MM.1S (cell line): Measurements from ENCODE around the gene CNGB1.

ENCODE experiments used
- DNase-seq: peaks from one replicate; pipeline ENCODE4 v3.0.0-alpha.2; 2015
- H2AFZ ChIP-seq: fragments of 300-600 bp; sonication (generic); 2 replicates; pipeline ENCODE4 v1.6.0; 2016; ENCODE audit warnings: antibody characterized with exemption, low read length
- H3F3A ChIP-seq: fragments of 300-600 bp; sonication (generic); 2 replicates; pipeline ENCODE4 v1.6.1; 2016; ENCODE audit warnings: mild to moderate bottlenecking, antibody characterized with exemption, low read length, moderate library complexity, mixed read lengths; ENCODE audit not compliant: insufficient read depth
- H3K27ac ChIP-seq: fragments of 300-600 bp; sonication (generic); 2 replicates; pipeline ENCODE4 v1.5.1; 2016; ENCODE audit warnings: mild to moderate bottlenecking, low read length
- H3K27me3 ChIP-seq: fragments of 300-600 bp; sonication (generic); replicated peaks from 2 replicates; pipeline ENCODE4 v1.6.0; 2016; ENCODE audit warnings: low read length; ENCODE audit not compliant: insufficient read depth
- H3K36me3 ChIP-seq: fragments of 300-600 bp; sonication (generic); replicated peaks from 2 replicates; pipeline ENCODE4 v1.6.1; 2016; ENCODE audit warnings: mild to moderate bottlenecking, low read length, mixed read lengths; ENCODE audit not compliant: insufficient read depth
- H3K4me1 ChIP-seq: fragments of 300-600 bp; sonication (generic); 2 replicates; pipeline ENCODE4 v1.6.1; 2016; ENCODE audit warnings: low read length, mixed read lengths
- H3K4me2 ChIP-seq: fragments of 300-600 bp; sonication (generic); 2 replicates; pipeline ENCODE4 v1.6.0; 2016; ENCODE audit warnings: low read depth, low read length
- H3K4me3 ChIP-seq: fragments of 300-600 bp; sonication (generic); 2 replicates; pipeline ENCODE4 v1.5.1; 2016; ENCODE audit warnings: low read length, mixed read lengths
- H3K79me2 ChIP-seq: fragments of 300-600 bp; sonication (generic); 2 replicates; pipeline ENCODE4 v1.6.1; 2016; ENCODE audit warnings: mixed run types, low read length, mixed read lengths
- H3K9ac ChIP-seq: fragments of 300-600 bp; sonication (generic); 2 replicates; pipeline ENCODE4 v1.6.1; 2016; ENCODE audit warnings: low read length, mixed read lengths
- H3K9me2 ChIP-seq: fragments of 300-600 bp; sonication (generic); replicated peaks from 2 replicates; pipeline ENCODE4 v1.6.1; 2016; ENCODE audit warnings: mild to moderate bottlenecking, low read length, mixed read lengths; ENCODE audit not compliant: insufficient read depth
- H3K9me3 ChIP-seq: fragments of 300-600 bp; sonication (generic); replicated peaks from 2 replicates; pipeline ENCODE4 v1.6.1; 2016; ENCODE audit warnings: mild to moderate bottlenecking, low read length, mixed read lengths; ENCODE audit not compliant: insufficient read depth
- H4K20me1 ChIP-seq: fragments of 300-600 bp; sonication (generic); 2 replicates; pipeline ENCODE4 v1.6.1; 2016; ENCODE audit warnings: mild to moderate bottlenecking, low read length, moderate library complexity, mixed read lengths; ENCODE audit not compliant: insufficient read depth
- EZH2 ChIP-seq: fragments of 300-600 bp; sonication (generic); optimal IDR thresholded peaks from 2 replicates; pipeline ENCODE3; 2017; ENCODE audit warnings: low read depth, mild to moderate bottlenecking, antibody characterized with exemption, low read length, mixed read lengths
- EZH2phosphoT487 ChIP-seq: fragments of 300-600 bp; sonication (generic); IDR thresholded peaks from 2 replicates; pipeline ENCODE4 v1.6.1; 2018; ENCODE audit warnings: antibody characterized with exemption, low read length
- TF ChIP-seq, protein P1 (sequence below): fragments of 300-600 bp; sonication (generic); IDR thresholded peaks from 2 replicates; pipeline ENCODE4 v1.5.1; 2016; ENCODE audit warnings: antibody characterized with exemption, low read length, mixed read lengths

CNGB1 gene

DNA sequence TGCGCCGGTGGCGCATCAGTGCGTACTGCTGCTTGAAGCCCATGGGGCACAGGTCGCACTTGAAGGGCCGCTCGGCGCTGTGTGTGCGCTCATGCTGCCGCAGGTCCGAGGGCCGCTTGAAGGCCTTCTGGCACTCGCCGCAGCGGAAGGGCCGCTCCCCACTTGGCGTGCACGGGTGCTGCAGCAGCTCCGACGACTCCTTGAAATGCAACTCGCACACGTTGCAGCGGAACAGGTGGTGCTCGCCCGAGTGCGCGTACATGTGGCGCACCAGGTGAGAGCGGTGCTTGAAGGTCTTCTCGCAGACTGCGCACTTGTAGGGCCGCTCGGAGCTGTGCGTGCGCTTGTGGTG lies 26.2 kb upstream of the CNGB1 start:
- Histone ChIP-seq H4K20me1 (no peaks in the 10 kb centered on the region; the same call in 1 of the 2 replicates), H3K79me2 (peaks cover 15% of the 10 kb centered on the region)
- TF ChIP-seq EZH2phosphoT487 (no peak), EZH2 (no peak)
- TF ChIP-seq, protein P1, sequence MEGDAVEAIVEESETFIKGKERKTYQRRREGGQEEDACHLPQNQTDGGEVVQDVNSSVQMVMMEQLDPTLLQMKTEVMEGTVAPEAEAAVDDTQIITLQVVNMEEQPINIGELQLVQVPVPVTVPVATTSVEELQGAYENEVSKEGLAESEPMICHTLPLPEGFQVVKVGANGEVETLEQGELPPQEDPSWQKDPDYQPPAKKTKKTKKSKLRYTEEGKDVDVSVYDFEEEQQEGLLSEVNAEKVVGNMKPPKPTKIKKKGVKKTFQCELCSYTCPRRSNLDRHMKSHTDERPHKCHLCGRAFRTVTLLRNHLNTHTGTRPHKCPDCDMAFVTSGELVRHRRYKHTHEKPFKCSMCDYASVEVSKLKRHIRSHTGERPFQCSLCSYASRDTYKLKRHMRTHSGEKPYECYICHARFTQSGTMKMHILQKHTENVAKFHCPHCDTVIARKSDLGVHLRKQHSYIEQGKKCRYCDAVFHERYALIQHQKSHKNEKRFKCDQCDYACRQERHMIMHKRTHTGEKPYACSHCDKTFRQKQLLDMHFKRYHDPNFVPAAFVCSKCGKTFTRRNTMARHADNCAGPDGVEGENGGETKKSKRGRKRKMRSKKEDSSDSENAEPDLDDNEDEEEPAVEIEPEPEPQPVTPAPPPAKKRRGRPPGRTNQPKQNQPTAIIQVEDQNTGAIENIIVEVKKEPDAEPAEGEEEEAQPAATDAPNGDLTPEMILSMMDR: no peak

DNA sequence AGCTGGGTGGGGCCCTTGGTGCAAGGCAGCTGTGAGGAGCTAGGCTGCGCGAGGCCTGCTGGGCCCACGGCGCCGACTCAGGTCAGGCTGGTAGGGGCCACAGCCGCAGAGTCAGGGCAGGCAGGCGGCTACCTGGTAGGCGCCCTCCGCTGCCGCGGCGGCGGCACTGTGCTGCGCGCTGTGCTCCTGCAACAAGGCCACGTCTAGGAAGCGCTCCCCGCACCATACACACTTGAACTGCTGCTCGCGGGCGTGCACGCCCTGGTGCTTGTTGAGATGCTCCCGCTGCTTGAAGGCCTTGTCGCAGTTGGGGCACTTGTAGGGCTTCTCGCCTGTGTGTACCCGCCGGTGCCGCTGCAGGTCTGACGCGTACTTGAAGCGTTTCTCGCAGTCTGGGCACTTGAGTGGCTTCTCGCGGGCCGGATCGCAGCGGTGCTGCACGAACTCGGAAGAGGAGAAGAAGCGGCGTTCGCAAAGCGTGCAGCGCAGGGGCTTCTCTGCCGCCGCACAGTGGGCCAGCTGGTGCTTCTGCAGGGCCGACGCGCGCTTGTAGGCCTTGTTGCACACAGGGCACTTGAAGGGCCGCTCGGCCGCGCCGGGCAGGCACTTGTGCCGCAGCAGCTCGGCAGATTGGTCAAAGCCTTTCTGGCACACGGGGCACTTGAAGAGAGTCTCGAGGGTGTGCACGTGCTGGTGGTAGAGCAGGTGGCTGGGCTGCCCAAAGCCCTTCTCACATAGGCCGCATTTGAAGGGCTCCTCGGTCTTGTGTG lies 25.7 kb upstream of the CNGB1 start:
- H3K9me3 ChIP-seq: no peaks in the 10 kb centered on the region
- peaks cover 14% of the 10 kb centered on the region for H3K4me1 ChIP-seq
- peaks cover 14% of the 10 kb centered on the region for H3F3A ChIP-seq
- H3K9me2 ChIP-seq: no peaks in the 10 kb centered on the region
- DNase-seq: no peak
- no peak overlapping the region for H3K27ac ChIP-seq
- no peaks in the 10 kb centered on the region for H3K27me3 ChIP-seq
- no peak overlapping the region for H2AFZ ChIP-seq
- no peak overlapping the region for H3K4me2 ChIP-seq
- no peak overlapping the region for H3K4me3 ChIP-seq
- no peaks in the 10 kb centered on the region for H3K36me3 ChIP-seq
- H4K20me1 ChIP-seq: no peaks in the 10 kb centered on the region; the same call in 1 of the 2 replicates
- TF ChIP-seq EZH2phosphoT487 (no peak), EZH2 (no peak)
- TF ChIP-seq, protein P1: no peak
- peaks cover 15% of the 10 kb centered on the region for H3K79me2 ChIP-seq
- H3K9ac ChIP-seq: no peak overlapping the region

More for the DNA sequence above, 26.2 kb upstream of the CNGB1 start:
- H3K9me2 ChIP-seq: no peaks in the 10 kb centered on the region
- DNase-seq: no peak
- H3K9me3 ChIP-seq: no peaks in the 10 kb centered on the region
- H3K36me3 ChIP-seq: no peaks in the 10 kb centered on the region
- H3K9ac ChIP-seq: no peak overlapping the region
- H2AFZ ChIP-seq: no peak overlapping the region
- H3K4me3 ChIP-seq: no peak overlapping the region
- H3K27ac ChIP-seq: no peak overlapping the region
- no peaks in the 10 kb centered on the region for H3K27me3 ChIP-seq
- H3F3A ChIP-seq: peaks cover 14% of the 10 kb centered on the region
- peaks cover 19% of the 10 kb centered on the region for H3K4me1 ChIP-seq
- no peak overlapping the region for H3K4me2 ChIP-seq

GRCh38 chr16:57995721-57996405 lies 24.9 kb upstream of the CNGB1 start:
- H3K4me2 ChIP-seq: no peak overlapping the region
- no peaks in the 10 kb centered on the region for H3K9me2 ChIP-seq
- no peak overlapping the region for H3K9ac ChIP-seq
- H3K27ac ChIP-seq: no peak overlapping the region
- no peaks in the 10 kb centered on the region for H3K36me3 ChIP-seq
- no peak overlapping the region for H2AFZ ChIP-seq
- no peaks in the 10 kb centered on the region for H3K27me3 ChIP-seq
- peaks cover 11% of the 10 kb centered on the region for H3F3A ChIP-seq
- H3K79me2 ChIP-seq: peaks cover 12% of the 10 kb centered on the region
- H4K20me1 ChIP-seq: no peaks in the 10 kb centered on the region; the same call in 1 of the 2 replicates
- TF ChIP-seq, protein P1: no peak
- TF ChIP-seq EZH2 (no peak), EZH2phosphoT487 (no peak)
- peaks cover 14% of the 10 kb centered on the region for H3K4me1 ChIP-seq
- no peak for DNase-seq
- H3K4me3 ChIP-seq: no peak overlapping the region
- H3K9me3 ChIP-seq: no peaks in the 10 kb centered on the region
